Activated CD4-positive, alpha-beta T cell treated with anti-CD3 and anti-CD28 coated beads, Interleukin-2, amount 10 ng/mL, durations not matched to agents 7 days and 5 days (primary cell): ENCODE measurements around the gene CLGN. TPM values are rescaled to one million over a fixed set of nuclear protein-coding genes. Genes with fewer than 3 reads are reported as not detected.
"Not testable (repeated sequence)": the region's sequence is repeated elsewhere in the genome, so short reads cannot be mapped to it uniquely, and the experiment has no call there.

Source experiments
- CTCF ChIA-PET: fragments of 350-600 bp; sonication (Branson Sonifier 250); formaldehyde crosslinking; loops from one replicate; lab custom pipeline; 2021; ENCODE audit warnings: antibody characterized with exemption; lab: Charles Lee
- POLR2A ChIA-PET: fragments of 350-600 bp; sonication (Branson Sonifier 250); formaldehyde crosslinking; loops from one replicate; lab custom pipeline; 2021; ENCODE audit warnings: antibody characterized with exemption; lab: Charles Lee
- DNase-seq: peaks from one replicate; pipeline ENCODE4 v3.0.0-alpha.2; 2020
- H3K27ac Mint-ChIP-seq: one replicate; pipeline ENCODE4 v1.8.0; 2021; ENCODE audit warnings: mild to moderate bottlenecking, moderate library complexity, mixed read lengths
- H3K27me3 Mint-ChIP-seq: one replicate; pipeline ENCODE4 v1.8.0; 2021; ENCODE audit warnings: mixed read lengths
- H3K36me3 Mint-ChIP-seq: one replicate; pipeline ENCODE4 v1.8.0; 2021; ENCODE audit warnings: low read depth, mixed read lengths
- H3K4me1 Mint-ChIP-seq: one replicate; pipeline ENCODE4 v1.8.0; 2021; ENCODE audit warnings: mixed read lengths
- H3K4me3 Mint-ChIP-seq: one replicate; pipeline ENCODE4 v1.8.0; 2021; ENCODE audit warnings: mild to moderate bottlenecking, moderate library complexity, mixed read lengths
- H3K9me3 Mint-ChIP-seq: one replicate; pipeline ENCODE4 v1.8.0; 2021; ENCODE audit warnings: mixed read lengths
- total RNA-seq, 2 experiments: library from RNA; stranded (reverse); gene quantifications; one replicate each; pipeline ENCODE4 v1.2.3, GENCODE V29; 2021

CLGN gene
- total RNA-seq: under 1 TPM in 1 of 2 experiments, not detected in 1; 0.21 TPM

GRCh38 chr4:140427106-140427918, at the start of gene CLGN:
TSS of gene CLGN (minus strand) at chr4:140427648. CDS start at chr4:140413078, 14,570 bp downstream.
- Mint-ChIP-seq H3K27me3 (peaks cover 65% of the 10 kb centered on the region), H3K4me3 (peak within 1 kb of the TSS; percentile 70), H3K36me3 (no peaks in the 10 kb centered on the region), H3K27ac (no peak within 1 kb of the TSS), H3K9me3 (no peaks in the 10 kb centered on the region), H3K4me1 (peaks cover 10% of the 10 kb centered on the region)
- POLR2A ChIA-PET: no interaction called here
- DNase-seq: peak; percentile 54
- CTCF ChIA-PET: interaction anchor here (0.6 to 0.8 kb wide), 2 partner anchors 32 to 54 kb away, joined by 3 to 4 read pairs; partner anchors contain the start of gene SCOC

GRCh38 chr4:140472156-140472555, 44.7 kb upstream of the CLGN start:
- H3K4me3 Mint-ChIP-seq: no peak overlapping the region
- H3K9me3 Mint-ChIP-seq: no peaks in the 10 kb centered on the region
- no peaks in the 10 kb centered on the region for H3K36me3 Mint-ChIP-seq

GRCh38 chr4:140469791-140470733, 42.6 kb upstream of the CLGN start:
- Mint-ChIP-seq H3K4me1 (no peaks in the 10 kb centered on the region), H3K27me3 (peaks cover 37% of the 10 kb centered on the region), H3K36me3 (no peaks in the 10 kb centered on the region), H3K9me3 (no peaks in the 10 kb centered on the region), H3K4me3 (no peak overlapping the region), H3K27ac (no peak overlapping the region)
- CTCF ChIA-PET: no interaction called here
- DNase-seq: no peak
- POLR2A ChIA-PET: no interaction called here

More at GRCh38 chr4:140472156-140472555, 44.7 kb upstream of the CLGN start:
- DNase-seq: no peak
- POLR2A ChIA-PET: no interaction called here
- Mint-ChIP-seq H3K27ac (no peak overlapping the region), H3K27me3 (peaks cover 26% of the 10 kb centered on the region), H3K4me1 (no peaks in the 10 kb centered on the region)
- CTCF ChIA-PET: no interaction called here

GRCh38 chr4:140466146-140466545, 38.7 kb upstream of the CLGN start:
- ChIA-PET CTCF (no interaction called here), POLR2A (no interaction called here)
- H3K9me3 Mint-ChIP-seq: no peaks in the 10 kb centered on the region
- H3K4me3 Mint-ChIP-seq: no peak overlapping the region
- no peak overlapping the region for H3K27ac Mint-ChIP-seq
- peaks cover 24% of the 10 kb centered on the region for H3K27me3 Mint-ChIP-seq
- no peaks in the 10 kb centered on the region for H3K36me3 Mint-ChIP-seq
- DNase-seq: no peak
- H3K4me1 Mint-ChIP-seq: no peaks in the 10 kb centered on the region

- no peaks in the 10 kb centered on the region for H3K36me3 Mint-ChIP-seq
- H3K27me3 Mint-ChIP-seq: peaks cover 18% of the 10 kb centered on the region
- H3K9me3 Mint-ChIP-seq: no peaks in the 10 kb centered on the region
- no peak overlapping the region for H3K4me3 Mint-ChIP-seq
- ChIA-PET POLR2A (no interaction called here), CTCF (no interaction called here)
- no peak overlapping the region for H3K27ac Mint-ChIP-seq
- no peak for DNase-seq
- no peaks in the 10 kb centered on the region for H3K4me1 Mint-ChIP-seq
These were observed 36.2 kb upstream of the CLGN start for GRCh38 chr4:140463614-140464013.

GRCh38 chr4:140463182-140463581, 35.7 kb upstream of the CLGN start:
- Mint-ChIP-seq H3K4me3 (no peak overlapping the region), H3K27ac (no peak overlapping the region), H3K9me3 (no peaks in the 10 kb centered on the region), H3K27me3 (peaks cover 18% of the 10 kb centered on the region), H3K36me3 (no peaks in the 10 kb centered on the region), H3K4me1 (no peaks in the 10 kb centered on the region)
- ChIA-PET POLR2A (no interaction called here), CTCF (no interaction called here)
- no peak for DNase-seq

- DNase-seq: no peak
- Mint-ChIP-seq H3K4me1 (no peaks in the 10 kb centered on the region), H3K9me3 (no peaks in the 10 kb centered on the region), H3K4me3 (no peak overlapping the region), H3K36me3 (no peaks in the 10 kb centered on the region), H3K27ac (no peak overlapping the region), H3K27me3 (peaks cover 42% of the 10 kb centered on the region)
- ChIA-PET CTCF (interaction anchor here (0.7 kb wide), 1 partner anchor 1372 kb away, joined by 3 read pairs; no protein-coding TSS in a partner anchor), POLR2A (no interaction called here)
These were observed 22.9 kb upstream of the CLGN start for GRCh38 chr4:140450352-140450751.

- H3K4me3 Mint-ChIP-seq: no peak overlapping the region
- H3K36me3 Mint-ChIP-seq: no peaks in the 10 kb centered on the region
- no peak for DNase-seq
- ChIA-PET CTCF (interaction anchor here (1.1 kb wide), 1 partner anchor 12 kb away, joined by 3 read pairs; no protein-coding TSS in a partner anchor), POLR2A (no interaction called here)
- H3K27ac Mint-ChIP-seq: no peak overlapping the region
- H3K4me1 Mint-ChIP-seq: no peaks in the 10 kb centered on the region
- no peaks in the 10 kb centered on the region for H3K9me3 Mint-ChIP-seq
- peaks cover 38% of the 10 kb centered on the region for H3K27me3 Mint-ChIP-seq
These were observed 21.4 kb upstream of the CLGN start for GRCh38 chr4:140448830-140449229.

- Mint-ChIP-seq H3K4me1 (no peaks in the 10 kb centered on the region), H3K9me3 (no peaks in the 10 kb centered on the region), H3K27ac (no peak overlapping the region), H3K36me3 (no peaks in the 10 kb centered on the region), H3K4me3 (no peak overlapping the region), H3K27me3 (peaks cover 35% of the 10 kb centered on the region)
- no peak for DNase-seq
- POLR2A ChIA-PET: no interaction called here
- CTCF ChIA-PET: no interaction called here
These were observed 20.7 kb upstream of the CLGN start for GRCh38 chr4:140448162-140448561.

GRCh38 chr4:140444347-140444746, 16.9 kb upstream of the CLGN start:
- H3K9me3 Mint-ChIP-seq, H3K4me3 Mint-ChIP-seq, H3K36me3 Mint-ChIP-seq, H3K4me1 Mint-ChIP-seq, CTCF ChIA-PET, DNase-seq, H3K27ac Mint-ChIP-seq, POLR2A ChIA-PET: not testable (repeated sequence)
- H3K27me3 Mint-ChIP-seq: peaks cover 31% of the 10 kb centered on the region

GRCh38 chr4:140439644-140440142, 12.2 kb upstream of the CLGN start:
- DNase-seq: no peak
- no peak overlapping the region for H3K4me3 Mint-ChIP-seq
- H3K4me1 Mint-ChIP-seq: no peaks in the 10 kb centered on the region
- no peak overlapping the region for H3K27ac Mint-ChIP-seq
- H3K9me3 Mint-ChIP-seq: no peaks in the 10 kb centered on the region
- ChIA-PET POLR2A (no interaction called here), CTCF (no interaction called here)
- H3K36me3 Mint-ChIP-seq: no peaks in the 10 kb centered on the region
- H3K27me3 Mint-ChIP-seq: peaks cover 8% of the 10 kb centered on the region

GRCh38 chr4:140427919-140428471, 547 bp upstream of the CLGN start:
- H3K27ac Mint-ChIP-seq: no peak overlapping the region
- H3K27me3 Mint-ChIP-seq: peaks cover 63% of the 10 kb centered on the region
- no peaks in the 10 kb centered on the region for H3K36me3 Mint-ChIP-seq
- ChIA-PET CTCF (no interaction called here), POLR2A (no interaction called here)
- H3K4me1 Mint-ChIP-seq: peaks cover 10% of the 10 kb centered on the region
- no peak for DNase-seq
- no peaks in the 10 kb centered on the region for H3K9me3 Mint-ChIP-seq
- peak overlapping the region; percentile 70 for H3K4me3 Mint-ChIP-seq
